ENCODE data around the gene PRR7.

- no peak for TF ChIP-seq POLR2A (IDR thresholded peaks at IDR 0.05; ENCODE audit: low read length)
- no peak for TF ChIP-seq GATA1 (IDR thresholded peaks at IDR 0.05; ENCODE audit: low read depth, low read length)
Measured at GRCh38 chr5:177432143-177432838, 14.3 kb upstream of the PRR7 start.

Measured in erythroblast (primary cell).